GM21390 (cell line): ENCODE measurements around the gene FAM83G.
"Not testable (repeated sequence)": the region's sequence is repeated elsewhere in the genome, so short reads cannot be mapped to it uniquely, and the experiment has no call there.

Source experiments
- ATAC-seq: cut with Tn5 transposase; IDR thresholded peaks from one replicate; pipeline ENCODE4 v1.9.1; 2021; ENCODE audit not compliant: unreplicated experiment

Gene FAM83G, protein sequence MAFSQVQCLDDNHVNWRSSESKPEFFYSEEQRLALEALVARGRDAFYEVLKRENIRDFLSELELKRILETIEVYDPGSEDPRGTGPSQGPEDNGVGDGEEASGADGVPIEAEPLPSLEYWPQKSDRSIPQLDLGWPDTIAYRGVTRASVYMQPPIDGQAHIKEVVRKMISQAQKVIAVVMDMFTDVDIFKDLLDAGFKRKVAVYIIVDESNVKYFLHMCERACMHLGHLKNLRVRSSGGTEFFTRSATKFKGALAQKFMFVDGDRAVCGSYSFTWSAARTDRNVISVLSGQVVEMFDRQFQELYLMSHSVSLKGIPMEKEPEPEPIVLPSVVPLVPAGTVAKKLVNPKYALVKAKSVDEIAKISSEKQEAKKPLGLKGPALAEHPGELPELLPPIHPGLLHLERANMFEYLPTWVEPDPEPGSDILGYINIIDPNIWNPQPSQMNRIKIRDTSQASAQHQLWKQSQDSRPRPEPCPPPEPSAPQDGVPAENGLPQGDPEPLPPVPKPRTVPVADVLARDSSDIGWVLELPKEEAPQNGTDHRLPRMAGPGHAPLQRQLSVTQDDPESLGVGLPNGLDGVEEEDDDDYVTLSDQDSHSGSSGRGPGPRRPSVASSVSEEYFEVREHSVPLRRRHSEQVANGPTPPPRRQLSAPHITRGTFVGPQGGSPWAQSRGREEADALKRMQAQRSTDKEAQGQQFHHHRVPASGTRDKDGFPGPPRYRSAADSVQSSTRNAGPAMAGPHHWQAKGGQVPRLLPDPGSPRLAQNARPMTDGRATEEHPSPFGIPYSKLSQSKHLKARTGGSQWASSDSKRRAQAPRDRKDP

DNA sequence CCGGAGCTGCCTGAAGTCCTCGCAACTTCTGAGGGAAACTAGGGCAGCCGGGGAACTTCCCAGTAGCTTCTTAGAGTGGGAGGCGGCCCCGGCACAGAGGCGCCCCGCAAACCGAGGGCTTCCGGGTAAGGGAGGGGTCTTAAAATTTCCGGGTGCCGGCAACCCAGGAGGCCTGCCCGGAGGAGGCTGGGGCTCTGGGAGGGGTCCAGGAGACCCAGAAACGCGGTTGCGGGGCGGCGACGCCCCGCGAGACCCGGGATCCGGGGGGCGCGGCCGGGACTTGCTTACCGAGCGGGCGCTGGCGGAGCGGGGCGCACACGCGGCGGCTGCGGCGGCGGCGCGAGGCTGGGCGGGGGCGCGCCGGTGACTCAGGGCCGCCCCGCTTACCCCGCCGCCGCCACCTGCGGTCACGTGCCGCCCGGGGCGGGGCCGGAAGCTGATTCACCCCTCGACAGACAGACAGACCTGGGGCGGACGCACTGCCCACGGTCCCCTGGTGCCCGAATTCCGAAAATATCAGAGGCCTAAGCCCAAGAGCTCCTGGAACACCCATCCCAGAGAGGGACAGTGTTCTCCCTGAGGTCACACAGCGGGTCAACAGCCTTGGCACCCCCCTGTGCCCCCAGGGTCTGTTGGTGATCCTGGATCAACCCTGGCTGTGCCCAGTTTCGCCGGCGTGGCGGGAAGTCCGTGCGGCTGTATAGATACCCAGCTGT, at the start of gene FAM83G:
FAM83G (minus strand) TSS at position 344 of the 716 bp plus-strand sequence. CDS start 723 bp downstream, outside the sequence.
- peak; percentile 67 for ATAC-seq

DNA sequence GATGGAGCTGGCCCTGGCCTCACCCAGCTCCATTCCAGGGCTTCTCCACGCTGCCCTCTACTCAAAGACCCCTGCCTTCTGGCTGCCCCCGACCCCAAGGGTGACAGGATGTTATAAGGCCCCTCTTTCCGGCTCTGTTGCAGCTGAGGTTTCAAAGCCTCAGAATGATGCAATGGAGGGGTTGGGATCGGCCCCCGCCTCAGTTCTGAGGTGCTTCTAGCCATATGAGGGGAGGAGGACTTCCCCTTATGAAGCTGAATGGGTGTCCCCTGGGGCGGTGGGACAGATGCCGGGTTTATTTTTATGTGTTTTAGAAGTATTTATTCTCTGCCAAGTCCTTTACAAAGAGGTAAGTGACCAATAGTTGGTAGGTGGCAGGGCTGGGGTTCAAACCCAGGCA, 44.3 kb upstream of the FAM83G start:
- ATAC-seq: not testable (repeated sequence)

DNA sequence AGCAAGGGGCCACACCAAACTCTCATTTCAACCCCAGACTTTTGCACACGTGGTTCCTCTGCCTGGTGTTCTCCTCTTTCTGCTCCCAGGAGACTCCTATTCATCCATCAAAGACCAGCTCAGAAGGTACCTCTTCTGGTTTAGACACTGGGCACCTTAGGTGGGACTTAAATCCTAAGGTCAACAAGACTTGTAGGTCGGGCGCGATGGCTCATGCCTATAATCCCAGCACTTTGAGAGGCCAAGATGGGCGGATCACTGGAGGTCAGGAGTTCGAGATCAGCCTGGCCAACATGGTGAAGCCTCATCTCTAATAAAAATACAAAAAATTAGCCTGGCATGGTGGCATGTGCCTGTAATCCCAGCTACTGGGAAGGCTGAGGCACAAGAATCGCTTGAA, 42.9 kb upstream of the FAM83G start:
- ATAC-seq: not testable (repeated sequence)

DNA sequence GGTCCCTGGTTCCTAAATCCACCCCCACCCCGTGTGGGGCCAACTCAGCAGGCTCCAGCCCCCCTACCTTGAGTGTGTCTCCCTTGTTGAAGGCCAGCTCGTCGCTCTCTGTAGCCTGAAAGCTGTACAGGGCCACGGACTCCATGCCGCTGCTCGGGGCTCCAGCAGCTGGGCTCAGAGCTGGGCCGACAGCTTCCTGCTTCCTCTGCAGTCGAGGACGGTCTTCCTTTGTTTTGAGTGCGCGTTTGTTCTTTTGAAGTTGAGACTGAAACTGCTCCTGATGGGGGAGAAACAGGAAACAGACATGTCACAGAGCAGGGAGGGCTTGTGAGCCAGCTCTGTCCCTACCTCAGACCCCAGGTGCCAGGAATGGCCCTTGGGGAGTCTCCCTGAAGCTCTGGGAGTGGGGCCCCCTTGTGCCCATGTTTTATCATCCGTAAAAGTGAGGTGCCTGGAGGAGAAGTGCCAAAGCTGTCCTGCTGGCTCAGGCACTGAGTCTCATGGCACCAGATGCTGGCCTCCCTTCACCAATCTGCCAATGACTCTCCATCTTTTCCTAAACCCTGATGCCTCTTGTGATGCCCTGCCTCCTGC, 42.3 kb upstream of the FAM83G start, which contains the start of gene GRAP:
GRAP (minus strand) TSS at position 176 of the 594 bp plus-strand sequence; CDS start at position 145, 31 bp downstream.
- not testable (repeated sequence) for ATAC-seq

DNA sequence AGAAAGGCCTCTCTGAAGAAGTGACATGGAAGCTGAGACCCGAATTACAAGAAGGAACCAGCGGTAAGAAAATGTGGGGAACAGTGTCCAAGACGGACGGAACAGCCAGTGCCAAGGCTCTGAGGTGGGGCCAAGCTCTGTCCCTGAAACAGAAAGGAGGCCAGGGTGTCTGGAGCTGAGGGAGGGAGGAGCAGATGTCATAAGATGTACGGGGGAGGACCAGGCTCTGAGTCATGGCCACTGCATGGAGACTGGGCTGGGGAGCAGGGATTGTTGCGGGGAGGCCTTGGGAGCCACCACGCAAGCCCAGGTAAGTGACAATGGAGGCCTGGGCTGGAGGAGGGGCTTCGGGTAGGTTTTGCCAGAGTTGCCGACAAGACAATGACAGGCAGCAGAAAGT, 40.1 kb upstream of the FAM83G start:
- ATAC-seq: not testable (repeated sequence)

DNA sequence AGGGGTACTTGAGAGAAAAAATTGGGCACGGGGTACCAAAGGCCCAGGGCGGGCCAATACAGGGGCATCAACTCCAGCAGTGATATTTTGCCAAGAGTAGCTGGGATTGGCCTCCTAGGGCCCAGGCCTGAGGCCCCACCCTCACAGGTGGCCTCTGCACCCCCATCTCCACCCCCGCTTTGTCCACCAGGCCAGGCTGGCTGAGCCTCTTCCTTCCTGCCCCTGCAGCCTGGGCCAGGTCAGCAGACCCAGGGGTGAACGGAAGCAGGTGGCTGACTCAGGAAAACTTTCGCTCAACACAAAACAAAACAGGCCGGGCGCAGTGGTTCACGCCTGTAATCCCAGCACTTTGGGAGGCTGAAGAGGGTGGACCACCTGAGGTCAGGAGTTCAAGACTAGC, 38.5 kb upstream of the FAM83G start:
- ATAC-seq: not testable (repeated sequence)

DNA sequence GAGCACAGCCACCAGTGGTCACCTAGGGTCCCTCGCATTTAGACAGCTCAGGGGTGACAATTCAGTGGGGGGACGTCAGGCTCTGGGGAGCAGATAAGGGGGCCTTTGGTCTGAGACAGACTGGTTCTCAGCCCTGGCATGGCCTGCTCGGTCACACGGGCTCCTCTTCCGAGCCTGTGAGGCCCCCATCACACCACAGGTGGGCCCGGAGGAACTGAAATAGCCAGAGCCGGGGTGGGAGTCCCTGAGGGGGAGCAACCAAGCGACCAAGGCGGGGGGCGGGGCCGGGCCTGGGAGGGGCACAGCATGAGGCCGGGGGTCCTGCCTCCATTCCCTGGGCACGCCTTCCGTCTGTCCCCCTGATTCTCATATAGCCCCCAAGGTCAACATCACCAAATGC, 37.8 kb upstream of the FAM83G start:
- not testable (repeated sequence) for ATAC-seq

DNA sequence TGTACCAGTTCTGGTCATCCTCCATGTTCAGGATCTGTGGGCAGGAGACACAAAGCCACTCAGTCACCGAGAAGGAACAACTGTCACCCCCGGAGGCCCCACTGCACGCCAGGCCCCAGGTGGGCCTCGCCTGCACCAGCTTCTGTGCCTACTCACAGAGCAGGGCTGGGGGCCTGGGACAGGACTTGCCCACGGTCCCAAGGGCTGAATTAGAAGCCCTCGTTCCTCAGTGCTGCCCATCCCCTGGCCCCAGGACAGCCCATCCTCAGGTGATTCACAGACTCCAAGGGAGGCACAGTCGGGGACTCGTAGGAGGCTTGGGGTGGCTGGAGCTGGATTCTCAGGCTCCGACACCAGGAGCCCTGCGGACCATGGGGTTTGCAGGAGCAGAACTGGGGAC, 37.3 kb upstream of the FAM83G start:
- ATAC-seq: not testable (repeated sequence)

DNA sequence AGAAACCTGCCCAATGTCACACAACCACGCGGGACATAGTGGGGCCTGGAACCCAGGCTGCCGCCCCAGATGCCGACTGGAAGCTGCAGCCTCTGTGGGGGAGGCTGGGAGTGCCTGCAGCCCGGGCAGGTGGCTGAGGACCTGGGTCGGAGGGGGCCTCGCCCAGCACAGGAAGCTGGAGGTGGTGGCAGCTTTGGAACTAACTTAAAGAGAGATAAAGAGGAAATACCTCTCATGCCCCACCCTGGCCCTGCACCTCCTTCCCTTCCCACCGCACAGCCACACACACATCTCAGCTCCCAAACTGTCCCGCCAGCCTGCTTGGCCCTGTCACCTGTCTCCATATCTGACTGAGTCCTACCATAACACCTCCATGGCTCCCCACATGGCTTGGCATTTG, 35.8 kb upstream of the FAM83G start:
- ATAC-seq: not testable (repeated sequence)

DNA sequence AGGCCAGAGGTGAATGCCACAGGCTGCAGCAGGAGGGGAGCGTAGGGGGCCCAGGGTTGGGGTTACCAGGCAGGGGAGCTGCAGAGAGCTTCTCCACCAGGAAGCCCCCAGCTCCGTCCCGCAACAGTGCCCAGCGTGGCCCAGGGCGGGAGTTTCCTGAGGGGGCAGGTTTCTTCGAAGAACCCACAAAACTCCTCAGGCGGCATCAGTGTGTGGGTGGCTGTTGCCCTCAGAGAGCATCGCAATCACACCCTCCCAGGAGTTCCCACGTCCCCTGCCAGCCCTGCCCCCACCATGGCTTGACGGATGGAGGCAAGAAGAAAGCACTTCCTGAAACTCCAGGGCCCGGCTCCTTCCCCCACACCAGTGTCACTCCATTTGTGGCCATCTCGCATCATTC, 34.2 kb upstream of the FAM83G start:
- not testable (repeated sequence) for ATAC-seq

DNA sequence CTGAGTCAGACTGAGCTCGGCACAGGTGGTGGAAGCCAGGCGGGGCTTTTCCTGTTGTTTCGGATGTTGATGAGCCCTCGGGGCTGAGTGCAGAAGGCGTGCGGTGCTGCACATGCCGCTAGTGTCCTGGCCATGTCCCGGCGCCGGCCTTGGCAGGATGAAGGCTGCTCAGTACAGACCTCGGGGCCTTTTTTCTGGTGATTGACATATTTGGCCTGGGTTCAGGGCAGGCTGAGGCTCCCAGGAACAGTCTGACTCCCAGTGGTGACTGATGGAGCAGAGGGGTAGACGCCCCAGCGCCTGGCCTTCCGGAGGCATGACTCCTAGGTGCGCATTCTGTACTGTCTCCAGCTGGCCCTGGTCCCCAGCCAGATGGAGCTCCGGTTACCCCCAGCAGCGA, 33.4 kb upstream of the FAM83G start:
- ATAC-seq: not testable (repeated sequence)

DNA sequence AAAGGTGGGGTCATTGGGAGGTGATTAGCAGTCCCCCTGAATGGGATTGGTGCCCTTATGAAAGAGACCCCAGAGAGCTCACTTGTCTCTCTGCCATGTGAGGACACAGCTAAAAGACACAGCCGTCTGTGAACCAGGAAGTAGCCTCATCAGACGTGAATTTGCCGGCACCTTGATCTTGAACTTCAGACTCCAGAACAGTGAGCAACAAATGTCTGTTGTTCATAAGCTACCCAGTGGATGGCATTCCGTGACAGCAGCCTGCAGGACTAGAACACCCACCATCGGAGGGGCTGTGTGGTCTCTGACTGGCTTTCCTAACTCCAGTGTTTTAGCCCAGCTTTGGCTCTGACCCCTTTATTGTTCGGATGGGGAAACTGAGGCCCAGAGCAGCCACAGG, 33.0 kb upstream of the FAM83G start:
- ATAC-seq: not testable (repeated sequence)

DNA sequence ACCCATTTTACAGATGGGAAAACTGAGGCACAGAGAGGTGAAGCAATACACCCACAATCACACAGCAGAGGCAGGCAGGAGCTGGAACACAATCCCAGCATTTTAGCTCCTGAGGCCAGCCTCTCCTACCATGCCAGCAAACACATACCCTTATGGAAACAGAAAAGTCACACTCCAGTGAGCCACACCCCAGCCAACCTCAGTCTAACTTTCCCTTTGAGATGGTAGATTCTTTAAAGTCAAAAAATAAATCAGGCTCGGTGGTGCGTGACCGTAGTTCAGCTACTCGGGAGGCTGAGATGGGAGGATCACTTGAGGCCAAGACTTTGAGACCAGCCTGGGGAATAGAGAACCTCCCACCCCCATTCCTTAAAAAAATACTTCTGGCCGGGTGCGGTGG, 31.6 kb upstream of the FAM83G start:
- peak; percentile 38 for ATAC-seq

DNA sequence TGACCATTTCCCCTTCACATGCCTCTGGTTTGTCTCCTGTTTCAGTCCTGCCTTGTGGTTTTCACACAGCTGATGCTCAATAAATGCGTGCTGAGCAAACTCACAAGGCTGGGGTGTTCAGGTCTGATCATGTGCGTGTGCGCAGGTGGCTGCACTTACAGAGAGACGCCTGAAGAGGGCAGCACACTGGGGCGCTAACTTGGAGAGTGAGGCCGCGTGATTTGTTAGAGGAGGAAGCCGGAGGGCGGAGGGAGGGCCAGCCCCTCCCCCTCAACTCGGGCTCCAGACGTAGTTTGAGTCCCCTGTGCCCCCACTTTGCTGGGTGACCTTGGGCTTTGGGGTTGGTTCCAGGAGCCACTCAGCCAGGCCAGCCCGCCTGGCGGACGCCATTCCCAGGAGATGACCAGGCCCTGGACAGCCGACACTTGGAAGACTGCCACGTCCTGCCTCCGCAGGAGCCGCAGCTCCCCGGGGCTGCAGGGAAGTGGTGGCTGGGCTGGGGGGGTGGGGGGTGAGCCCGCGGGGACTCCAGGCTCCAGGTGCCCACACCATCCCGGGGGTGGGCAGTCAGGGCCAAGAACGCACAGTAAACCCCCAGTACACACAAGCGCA, 27.9 kb upstream of the FAM83G start:
- ATAC-seq: peak; percentile 37

DNA sequence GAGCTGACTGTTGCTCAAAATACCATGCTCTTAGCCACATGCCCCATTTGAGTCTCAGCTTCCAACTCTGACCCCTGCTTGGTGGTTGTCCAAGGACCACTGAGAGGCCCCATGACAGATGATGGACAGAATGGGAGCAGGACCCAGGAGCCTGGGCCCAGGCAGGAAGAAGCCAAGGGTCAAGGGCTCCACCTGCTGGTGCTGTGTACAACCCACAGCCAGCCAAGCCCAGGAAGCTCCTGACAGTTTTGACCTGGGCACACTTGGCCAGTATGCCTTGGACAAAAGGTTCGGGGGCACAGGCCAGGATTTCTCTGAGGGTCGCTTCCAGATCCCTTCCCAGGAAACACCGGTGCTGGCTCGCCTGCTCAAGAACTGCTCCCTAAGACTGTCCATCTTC, 27.2 kb upstream of the FAM83G start:
- ATAC-seq: not testable (repeated sequence)

DNA sequence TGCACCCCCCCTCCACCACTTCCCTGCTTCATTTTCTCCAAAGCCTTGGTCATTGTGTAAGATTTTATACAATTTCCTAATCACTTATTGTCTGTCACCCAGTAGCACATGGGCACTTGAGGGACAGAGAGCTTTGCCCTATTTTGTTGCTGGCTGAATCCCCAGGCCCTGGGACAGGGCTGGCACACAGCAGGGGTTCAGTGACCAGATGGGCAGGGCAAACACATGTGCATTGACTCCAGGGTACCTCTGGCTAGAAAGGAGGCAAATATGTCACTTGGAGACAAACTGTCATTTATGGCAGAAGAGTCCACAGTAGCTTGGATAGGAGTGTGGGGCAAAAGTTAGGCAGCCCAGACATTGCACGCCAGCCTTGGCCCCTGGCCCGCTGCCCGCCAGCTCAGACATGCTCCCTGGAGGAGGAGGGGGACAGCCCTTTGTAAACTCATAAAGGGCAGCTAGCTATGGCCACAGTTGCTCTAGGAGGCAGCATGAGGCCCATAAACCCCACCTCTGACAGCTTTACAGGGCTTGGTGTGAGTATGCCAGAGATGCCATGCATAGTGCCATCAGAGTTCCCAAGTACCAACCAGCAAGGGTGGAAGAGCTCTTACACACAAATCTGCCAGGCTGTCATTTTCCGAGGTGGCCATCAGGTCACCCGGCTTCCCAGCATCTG, 26.3 kb upstream of the FAM83G start:
- ATAC-seq: not testable (repeated sequence)

DNA sequence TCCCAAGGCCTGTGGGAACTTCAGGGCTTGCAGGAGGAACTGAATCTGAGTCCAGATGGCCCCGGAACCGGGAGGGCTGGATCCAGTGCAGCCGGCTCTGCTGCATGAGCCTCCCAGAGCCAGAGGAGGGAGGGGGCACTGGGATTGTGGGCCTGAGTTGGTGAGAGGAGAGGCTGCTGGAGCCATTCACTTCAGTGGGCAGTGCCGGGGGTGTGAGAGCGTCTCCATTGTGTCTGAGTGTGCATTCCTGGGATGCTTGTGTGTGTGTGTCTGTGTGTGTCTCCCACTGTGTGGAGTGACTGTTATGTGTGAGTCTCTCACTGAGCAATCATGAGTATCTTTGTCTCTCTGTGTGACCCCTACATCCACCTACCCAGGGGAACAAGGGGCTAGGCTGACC, 25.2 kb upstream of the FAM83G start:
- ATAC-seq: not testable (repeated sequence)

DNA sequence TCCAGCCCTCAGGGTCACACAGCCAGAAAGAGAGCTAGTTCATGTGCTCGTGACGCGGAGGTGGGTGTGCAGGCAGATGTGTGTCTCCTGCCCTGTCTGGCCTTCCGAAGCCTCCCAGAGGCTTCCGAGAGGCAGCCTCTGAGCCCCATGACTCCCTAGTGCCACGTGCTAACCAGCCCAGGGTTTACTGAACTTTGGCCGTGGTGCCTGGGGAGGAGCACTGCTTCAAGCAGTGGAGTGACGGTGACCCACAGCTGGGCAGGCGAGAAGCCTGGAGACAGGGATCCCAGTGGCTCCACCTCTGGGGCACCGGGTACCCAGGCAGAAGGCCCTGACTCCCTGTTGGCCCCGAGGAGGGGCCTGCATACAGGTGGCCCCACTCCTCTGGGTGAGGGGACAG, 24.1 kb upstream of the FAM83G start:
- ATAC-seq: not testable (repeated sequence)
